ENCODE measurements around the gene MICAL3. TPM values are rescaled to one million over a fixed set of nuclear protein-coding genes. Genes with fewer than 3 reads are reported as not detected.

The MICAL3 gene
- polyA plus RNA-seq, 3 donors: 0.23 to 0.84 TPM; not detected in 1

GRCh38 chr22:17803609-17804270 lies 220.6 kb downstream of the MICAL3 start:
- Histone ChIP-seq H3K36me3 (replicated peaks in 1 of 2; ENCODE audit: control insufficient read depth in 1 of 2, insufficient read depth in 2 of 2, low read length in 2 of 2) (no peaks in the 10 kb centered on the region), H3K27me3 (ENCODE audit: control insufficient read depth in 2 of 2, insufficient read depth in 2 of 2, low read length in 2 of 2) (no peaks in the 10 kb centered on the region), H3K79me2 (ENCODE audit: insufficient read depth, low read length) (no peaks in the 10 kb centered on the region), H3K9ac (ENCODE audit: insufficient read depth, low read length, poor library complexity, severe bottlenecking) (no peak overlapping the region), H3K4me1 (ENCODE audit: control insufficient read depth in 1 of 2, insufficient read depth in 2 of 2, low read length in 2 of 2) (peaks cover 10 to 11% of the 10 kb centered on the region in 2 donors), H2AFZ (ENCODE audit: insufficient read depth, low read depth, low read length, poor library complexity, severe bottlenecking) (no peak overlapping the region), H3K27ac (ENCODE audit: low read depth in 1 of 2, low read length in 2 of 2) (no peak overlapping the region), H4K20me1 (ENCODE audit: insufficient read depth, low read length) (no peaks in the 10 kb centered on the region), H3K4me2 (replicated peaks; ENCODE audit: extremely low read depth, low read length, poor library complexity, severe bottlenecking) (no peak overlapping the region), H3K4me3 (replicated peaks in 1 of 3; ENCODE audit: low read depth in 2 of 3, low read length in 3 of 3) (no peak overlapping the region), H3K9me3 (replicated peaks in 1 of 2; ENCODE audit: control insufficient read depth in 1 of 2, insufficient read depth in 1 of 2, low read length in 2 of 2) (no peaks in the 10 kb centered on the region)
- intact Hi-C loops (cut with micrococcal nuclease): no loop called here
- no peak for DNase-seq
- H3K4me3 Mint-ChIP-seq: no peak overlapping the region
- H3K36me3 Mint-ChIP-seq: no peaks in the 10 kb centered on the region
- peaks cover 16% of the 10 kb centered on the region for H3K4me1 Mint-ChIP-seq
- peaks cover 0 to 2% (median 0%) of the 10 kb centered on the region in 3 donors for H3K27me3 Mint-ChIP-seq (ENCODE audit: low read depth in 3 of 3)
- TF ChIP-seq, protein P1, sequence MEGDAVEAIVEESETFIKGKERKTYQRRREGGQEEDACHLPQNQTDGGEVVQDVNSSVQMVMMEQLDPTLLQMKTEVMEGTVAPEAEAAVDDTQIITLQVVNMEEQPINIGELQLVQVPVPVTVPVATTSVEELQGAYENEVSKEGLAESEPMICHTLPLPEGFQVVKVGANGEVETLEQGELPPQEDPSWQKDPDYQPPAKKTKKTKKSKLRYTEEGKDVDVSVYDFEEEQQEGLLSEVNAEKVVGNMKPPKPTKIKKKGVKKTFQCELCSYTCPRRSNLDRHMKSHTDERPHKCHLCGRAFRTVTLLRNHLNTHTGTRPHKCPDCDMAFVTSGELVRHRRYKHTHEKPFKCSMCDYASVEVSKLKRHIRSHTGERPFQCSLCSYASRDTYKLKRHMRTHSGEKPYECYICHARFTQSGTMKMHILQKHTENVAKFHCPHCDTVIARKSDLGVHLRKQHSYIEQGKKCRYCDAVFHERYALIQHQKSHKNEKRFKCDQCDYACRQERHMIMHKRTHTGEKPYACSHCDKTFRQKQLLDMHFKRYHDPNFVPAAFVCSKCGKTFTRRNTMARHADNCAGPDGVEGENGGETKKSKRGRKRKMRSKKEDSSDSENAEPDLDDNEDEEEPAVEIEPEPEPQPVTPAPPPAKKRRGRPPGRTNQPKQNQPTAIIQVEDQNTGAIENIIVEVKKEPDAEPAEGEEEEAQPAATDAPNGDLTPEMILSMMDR (IDR thresholded peaks at IDR 0.05): no peak
- peaks cover 0 to 2% (median 0%) of the 10 kb centered on the region in 7 donors for H3K9me3 Mint-ChIP-seq
- no peak overlapping the region for H3K27ac Mint-ChIP-seq
- 98% methylated on average over 14 of the region's 20 CpGs for WGBS (ENCODE audit: insufficient coverage)

GRCh38 chr22:17802822-17803221 lies 221.5 kb downstream of the MICAL3 start:
- Mint-ChIP-seq H3K27ac (no peak overlapping the region), H3K36me3 (no peaks in the 10 kb centered on the region), H3K4me1 (peaks cover 22% of the 10 kb centered on the region), H3K27me3 (ENCODE audit: low read depth in 3 of 3) (peaks cover 0 to 1% (median 0%) of the 10 kb centered on the region in 3 donors), H3K4me3 (no peak overlapping the region), H3K9me3 (peaks cover 0 to 2% (median 0%) of the 10 kb centered on the region in 7 donors)
- H3K4me3 ChIP-seq (replicated peaks in 1 of 3; ENCODE audit: low read depth in 2 of 3, low read length in 3 of 3): no peak overlapping the region
- H3K27me3 ChIP-seq (ENCODE audit: control insufficient read depth in 2 of 2, insufficient read depth in 2 of 2, low read length in 2 of 2): no peaks in the 10 kb centered on the region
- H4K20me1 ChIP-seq (ENCODE audit: insufficient read depth, low read length): no peaks in the 10 kb centered on the region
- no peak overlapping the region for H2AFZ ChIP-seq (ENCODE audit: insufficient read depth, low read depth, low read length, poor library complexity, severe bottlenecking)
- 100% methylated on average over 2 of the region's 2 CpGs for WGBS (ENCODE audit: insufficient coverage)
- no peaks in the 10 kb centered on the region for H3K79me2 ChIP-seq (ENCODE audit: insufficient read depth, low read length)
- intact Hi-C loops (cut with micrococcal nuclease): no loop called here
- TF ChIP-seq, protein P1 (IDR thresholded peaks at IDR 0.05): no peak
- H3K9me3 ChIP-seq (replicated peaks in 1 of 2; ENCODE audit: control insufficient read depth in 1 of 2, insufficient read depth in 1 of 2, low read length in 2 of 2): no peaks in the 10 kb centered on the region
- H3K9ac ChIP-seq (ENCODE audit: insufficient read depth, low read length, poor library complexity, severe bottlenecking): no peak overlapping the region
- no peaks in the 10 kb centered on the region for H3K36me3 ChIP-seq (replicated peaks in 1 of 2; ENCODE audit: control insufficient read depth in 1 of 2, insufficient read depth in 2 of 2, low read length in 2 of 2)
- H3K4me2 ChIP-seq (replicated peaks; ENCODE audit: extremely low read depth, low read length, poor library complexity, severe bottlenecking): no peak overlapping the region
- DNase-seq: no peak
- H3K4me1 ChIP-seq (ENCODE audit: control insufficient read depth in 1 of 2, insufficient read depth in 2 of 2, low read length in 2 of 2): peaks cover 16 to 20% of the 10 kb centered on the region in 2 donors
- H3K27ac ChIP-seq (ENCODE audit: low read depth in 1 of 2, low read length in 2 of 2): no peak overlapping the region

Measured in CD14-positive monocyte (primary cell).